ENCODE results near the gene MYOD1.

GRCh38 chr11:17730608-17731462, 11.5 kb downstream of the MYOD1 start:
- TF ChIP-seq CTCF (IDR thresholded peaks at IDR 0.05) (peak; percentile 76 to 87 (median 82)), POLR2A (IDR thresholded peaks at IDR 0.05; ENCODE audit: low read depth) (no peak), POLR2AphosphoS5 (IDR thresholded peaks at IDR 0.05) (peak in 1 of 2 donors; percentile 41), EP300 (IDR thresholded peaks at IDR 0.05) (no peak)

Measured in esophagus muscularis mucosa (tissue), 4 donors.